ENCODE data around the gene NUP62. TPM values are rescaled to one million over a fixed set of nuclear protein-coding genes. Genes with fewer than 3 reads are reported as not detected.

NUP62 gene
- total RNA-seq (2022; extraction: Qiagen RNA extraction; ENCODE audit: low read depth) = 81.6 to 100 TPM (median 97.6 TPM) in 5 replicates

DNA sequence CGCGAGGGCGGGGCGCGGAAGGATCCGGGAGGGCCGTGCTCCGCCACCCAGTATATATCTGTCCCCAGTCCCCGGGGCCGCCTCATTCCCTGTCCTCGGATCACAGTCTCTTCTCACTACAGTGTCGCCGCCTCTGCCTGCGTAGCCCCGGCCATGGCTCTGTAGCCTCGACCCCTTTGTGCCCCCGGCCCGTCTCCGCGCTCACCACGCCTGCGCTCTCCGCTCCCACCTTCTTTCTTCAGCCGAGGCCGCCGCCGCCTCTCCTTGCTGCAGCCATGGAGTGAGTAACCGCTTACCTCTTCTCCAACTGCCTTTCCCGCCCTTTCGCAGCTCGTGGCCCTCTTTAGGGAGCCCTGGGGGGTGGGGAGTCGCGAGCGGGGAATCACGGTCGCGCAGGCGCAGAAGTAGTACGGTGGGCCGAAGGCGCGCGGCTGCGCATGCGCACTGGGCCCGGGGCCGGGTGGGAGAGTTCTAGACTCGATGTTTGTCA lies at the start of gene NUP62, which contains the start of gene ATF5:
Gene NUP62, minus strand, starts transcription at position 384 of the 490 bp plus-strand sequence. CDS start 19,697 bp downstream, outside the sequence.
Gene ATF5, plus strand, starts transcription at position 85 of the 490 bp plus-strand sequence. CDS start 1,646 bp downstream, outside the sequence.

GRCh38 chr19:49960980-49961379 lies 31.7 kb upstream of the NUP62 start, which contains the start of gene SIGLEC11:
TSS of gene SIGLEC11 (minus strand) at chr19:49961172. CDS start at chr19:49961081, 91 bp downstream.

GRCh38 chr19:49896863-49897621 lies 32.3 kb downstream of the NUP62 start, which contains the start of gene IL4I1:
TSS of gene IL4I1 (minus strand) at chr19:49896887. CDS start at chr19:49896160, 727 bp downstream.

DNA sequence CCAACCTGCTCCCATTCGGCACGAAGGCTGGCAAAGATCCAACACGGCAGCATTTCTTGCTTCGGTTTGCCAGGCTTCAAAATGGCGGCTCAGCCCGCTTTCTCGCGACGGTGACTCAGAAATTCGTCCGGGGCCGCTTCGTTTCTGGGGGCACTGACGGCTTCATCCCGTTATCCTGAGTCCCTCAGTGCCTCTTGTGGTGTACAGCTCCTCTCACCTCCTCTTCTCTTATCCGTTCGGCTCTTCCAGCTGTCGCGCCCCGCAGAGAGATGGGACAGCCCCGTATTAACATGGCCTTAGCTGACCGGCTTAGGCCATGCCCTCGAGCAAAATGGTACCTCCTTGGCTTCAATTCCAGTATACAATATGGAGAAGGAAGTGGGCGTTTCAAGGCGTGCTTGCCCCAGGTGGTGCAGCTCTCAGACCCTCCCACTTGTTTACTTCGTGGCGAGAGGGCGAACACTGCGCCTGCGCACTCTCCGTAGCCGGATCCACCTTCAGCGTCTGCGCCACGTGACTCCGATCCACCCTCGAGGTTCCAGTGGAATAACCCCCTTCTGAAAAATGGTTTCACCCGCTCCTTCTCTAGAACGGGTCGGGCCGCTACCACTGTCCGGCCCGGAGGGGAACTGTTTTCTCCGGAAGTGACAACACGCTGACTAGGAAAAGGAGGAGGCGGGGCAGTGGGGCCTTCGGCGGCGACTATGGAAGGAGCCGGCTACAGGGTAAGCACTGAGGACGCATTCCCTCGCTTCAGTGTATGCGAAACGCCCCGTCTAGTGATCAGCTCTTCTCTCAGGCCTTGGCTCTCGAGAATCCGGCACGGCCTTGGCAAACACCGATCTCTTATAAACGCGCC lies 52.1 kb downstream of the NUP62 start, which contains the start of the genes AKT1S1 and TBC1D17:
Gene AKT1S1, minus strand, starts transcription at position 336 of the 859 bp plus-strand sequence. CDS start 4,060 bp downstream, outside the sequence.
Gene TBC1D17, plus strand, starts transcription at position 683 of the 859 bp plus-strand sequence. Its CDS starts 22 bp downstream, at position 705.

DNA sequence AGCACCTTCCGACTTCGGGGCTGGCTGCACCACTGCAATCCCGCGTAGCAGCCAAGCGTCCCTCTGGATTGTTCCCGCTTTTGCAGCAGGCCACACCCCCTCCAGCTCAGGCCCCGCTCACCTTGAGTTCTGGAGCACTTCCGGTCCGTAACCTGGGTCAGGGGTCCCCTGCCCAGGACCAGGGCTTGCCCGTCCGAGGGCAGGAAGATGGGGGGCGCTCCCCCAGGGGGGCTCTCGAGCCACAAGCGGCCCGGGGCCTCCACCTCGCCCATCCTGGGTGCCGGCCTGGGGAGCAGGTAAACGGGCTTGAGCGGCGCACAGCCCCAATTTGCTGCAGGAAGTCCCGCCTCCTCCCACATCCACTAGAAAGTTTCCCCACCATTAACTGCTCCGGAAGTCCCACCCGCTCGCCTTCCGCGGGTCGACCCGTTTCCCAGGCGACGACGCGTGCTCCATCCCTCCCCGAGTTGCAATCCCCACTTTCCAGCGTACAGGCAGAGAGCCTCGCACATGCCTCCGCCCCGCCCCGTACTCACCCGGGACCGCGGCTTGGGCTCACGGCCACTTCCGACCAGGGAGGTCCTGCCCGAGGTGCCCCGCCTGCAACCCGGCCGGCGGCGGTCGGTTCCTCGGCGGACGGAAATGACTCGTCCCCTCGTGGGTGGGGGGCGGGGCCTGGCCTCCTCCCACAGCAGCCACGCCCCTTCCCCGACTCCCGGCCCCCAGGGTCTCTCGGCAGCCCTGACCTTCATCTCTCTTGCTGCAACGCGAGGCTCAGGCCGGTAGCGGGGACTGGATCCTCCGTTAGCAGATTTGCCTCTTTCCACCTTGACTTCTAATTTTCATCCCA lies 62.1 kb downstream of the NUP62 start, which contains the start of gene PNKP:
Gene PNKP, minus strand, starts transcription at position 644 of the 850 bp plus-strand sequence. Its CDS starts 372 bp downstream, at position 272.

Other genes with a start within 250 kb of the NUP62 start
- 3.9 to 7.0 TPM (median 6.8 TPM) in 5 replicates for gene ADM5, start 239.9 kb downstream of the NUP62 start, total RNA-seq (2022; extraction: Qiagen RNA extraction; ENCODE audit: low read depth)
- gene CPT1C, start 238.4 kb downstream of the NUP62 start, total RNA-seq (2022; extraction: Qiagen RNA extraction; ENCODE audit: low read depth) = 13.3 to 15.1 TPM (median 13.5 TPM) in 5 replicates
- gene TSKS, start 166.2 kb downstream of the NUP62 start, total RNA-seq (2022; extraction: Qiagen RNA extraction; ENCODE audit: low read depth) = not detected in 5 replicates
- gene AP2A1, start 162.5 kb downstream of the NUP62 start, total RNA-seq (2022; extraction: Qiagen RNA extraction; ENCODE audit: low read depth) = 46.0 to 56.6 TPM (median 51.1 TPM) in 5 replicates
- gene FUZ, start 116.2 kb downstream of the NUP62 start, total RNA-seq (2022; extraction: Qiagen RNA extraction; ENCODE audit: low read depth) = 13.7 to 16.0 TPM (median 15.2 TPM) in 5 replicates
- 46.9 to 68.9 TPM (median 60.0 TPM) in 5 replicates for gene MED25, start 111.2 kb downstream of the NUP62 start, total RNA-seq (2022; extraction: Qiagen RNA extraction; ENCODE audit: low read depth)
- 109 to 159 TPM (median 143 TPM) in 5 replicates for gene PTOV1, start 78.3 kb downstream of the NUP62 start, total RNA-seq (2022; extraction: Qiagen RNA extraction; ENCODE audit: low read depth)
- 45.9 to 63.6 TPM (median 50.4 TPM) in 5 replicates for gene PNKP, start 61.9 kb downstream of the NUP62 start, total RNA-seq (2022; extraction: Qiagen RNA extraction; ENCODE audit: low read depth)
- 70.9 to 125 TPM (median 113 TPM) in 5 replicates for gene AKT1S1, start 52.1 kb downstream of the NUP62 start, total RNA-seq (2022; extraction: Qiagen RNA extraction; ENCODE audit: low read depth)
- 21.2 to 24.9 TPM (median 24.4 TPM) in 5 replicates for gene TBC1D17, start 51.8 kb downstream of the NUP62 start, total RNA-seq (2022; extraction: Qiagen RNA extraction; ENCODE audit: low read depth)
- gene IL4I1, start 32.6 kb downstream of the NUP62 start, total RNA-seq (2022; extraction: Qiagen RNA extraction; ENCODE audit: low read depth) = 0.44 to 1.2 TPM (median 0.91 TPM) in 5 replicates
- gene ATF5, start 299 bp downstream of the NUP62 start, total RNA-seq (2022; extraction: Qiagen RNA extraction; ENCODE audit: low read depth) = 48.8 to 56.8 TPM (median 55.5 TPM) in 5 replicates
- gene SIGLEC11, start 31.7 kb upstream of the NUP62 start, total RNA-seq (2022; extraction: Qiagen RNA extraction; ENCODE audit: low read depth) = not detected in 5 replicates
- gene VRK3, start 95.9 kb upstream of the NUP62 start, total RNA-seq (2022; extraction: Qiagen RNA extraction; ENCODE audit: low read depth) = 41.1 to 44.2 TPM (median 43.6 TPM) in 5 replicates
- gene ZNF473, start 96.5 kb upstream of the NUP62 start, total RNA-seq (2022; extraction: Qiagen RNA extraction; ENCODE audit: low read depth) = 9.1 to 11.5 TPM (median 10.6 TPM) in 5 replicates
- not detected in 5 replicates for gene IZUMO2, start 233.8 kb upstream of the NUP62 start, total RNA-seq (2022; extraction: Qiagen RNA extraction; ENCODE audit: low read depth)